ENCODE results near the gene ARSK.

- TF ChIP-seq MXI1 (IDR thresholded peaks at IDR 0.05; ENCODE audit: low read depth, low read length), result no peak
- TF ChIP-seq YY1 (IDR thresholded peaks at IDR 0.05; ENCODE audit: low read depth, low read length), result no peak
- no peak for TF ChIP-seq EZH2 (IDR thresholded peaks at IDR 0.05; ENCODE audit: borderline replicate concordance, control insufficient read depth, low read depth, low read length)
- no peak for TF ChIP-seq POLR2AphosphoS5 (IDR thresholded peaks at IDR 0.05; ENCODE audit: low read length)
- no peak for TF ChIP-seq ZBTB40 (IDR thresholded peaks at IDR 0.05; ENCODE audit: borderline replicate concordance)
- no peak for TF ChIP-seq RCOR1 (conservative IDR thresholded peaks at IDR 0.05; ENCODE audit: low read depth, low read length)
- TF ChIP-seq EP300 (IDR thresholded peaks at IDR 0.05; ENCODE audit: borderline replicate concordance in 1 of 2, control insufficient read depth in 1 of 2, low read depth in 2 of 2, low read length in 2 of 2), result no peak
- TF ChIP-seq, protein P1, sequence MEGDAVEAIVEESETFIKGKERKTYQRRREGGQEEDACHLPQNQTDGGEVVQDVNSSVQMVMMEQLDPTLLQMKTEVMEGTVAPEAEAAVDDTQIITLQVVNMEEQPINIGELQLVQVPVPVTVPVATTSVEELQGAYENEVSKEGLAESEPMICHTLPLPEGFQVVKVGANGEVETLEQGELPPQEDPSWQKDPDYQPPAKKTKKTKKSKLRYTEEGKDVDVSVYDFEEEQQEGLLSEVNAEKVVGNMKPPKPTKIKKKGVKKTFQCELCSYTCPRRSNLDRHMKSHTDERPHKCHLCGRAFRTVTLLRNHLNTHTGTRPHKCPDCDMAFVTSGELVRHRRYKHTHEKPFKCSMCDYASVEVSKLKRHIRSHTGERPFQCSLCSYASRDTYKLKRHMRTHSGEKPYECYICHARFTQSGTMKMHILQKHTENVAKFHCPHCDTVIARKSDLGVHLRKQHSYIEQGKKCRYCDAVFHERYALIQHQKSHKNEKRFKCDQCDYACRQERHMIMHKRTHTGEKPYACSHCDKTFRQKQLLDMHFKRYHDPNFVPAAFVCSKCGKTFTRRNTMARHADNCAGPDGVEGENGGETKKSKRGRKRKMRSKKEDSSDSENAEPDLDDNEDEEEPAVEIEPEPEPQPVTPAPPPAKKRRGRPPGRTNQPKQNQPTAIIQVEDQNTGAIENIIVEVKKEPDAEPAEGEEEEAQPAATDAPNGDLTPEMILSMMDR (IDR thresholded peaks at IDR 0.05 in 2 of 3, conservative IDR thresholded peaks at IDR 0.05 in 1 of 3; ENCODE audit: control insufficient read depth in 2 of 3, extremely low read depth in 1 of 3, insufficient read depth in 1 of 3, low read depth in 3 of 3, low read length in 3 of 3), result no peak
- no peak for TF ChIP-seq NBN (IDR thresholded peaks at IDR 0.05)
- no peak for TF ChIP-seq KDM1A (IDR thresholded peaks at IDR 0.05; ENCODE audit: borderline replicate concordance)
- no peak for TF ChIP-seq RAD21 (IDR thresholded peaks at IDR 0.05; ENCODE audit: insufficient read depth, low read depth, low read length)
- no peak for TF ChIP-seq POLR2A (IDR thresholded peaks at IDR 0.05; ENCODE audit: low read depth, low read length)
- TF ChIP-seq BHLHE40 (IDR thresholded peaks at IDR 0.05; ENCODE audit: borderline replicate concordance in 1 of 2, low read depth in 2 of 2, low read length in 1 of 2), result no peak
- no peak for TF ChIP-seq NR2C1 (IDR thresholded peaks at IDR 0.05)
Measured at GRCh38 chr5:95647886-95648860, 93.3 kb downstream of the ARSK start.

Measured in GM12878 (cell line).